ENCODE results near the gene DMWD. TPM values are rescaled to one million over a fixed set of nuclear protein-coding genes. Genes with fewer than 3 reads are reported as not detected.

DMWD gene
- total and polyA plus RNA-seq, 2 of the 13 experiments (the other 11 are each of a cell fraction or from before 2014, with no cell fraction given) = 10.3 to 14.9 TPM

- no peak for TF ChIP-seq SMAD1 (CRISPR knock-in tag; IDR thresholded peaks at IDR 0.05; ENCODE audit: borderline replicate concordance, low read depth)
- no peak for TF ChIP-seq BRF2 (CRISPR knock-in tag; IDR thresholded peaks at IDR 0.05)
- TF ChIP-seq ZBTB3 (CRISPR knock-in tag; IDR thresholded peaks at IDR 0.05; ENCODE audit: borderline replicate concordance, low read depth) = no peak
- no peak for TF ChIP-seq ZNF660 (CRISPR knock-in tag; IDR thresholded peaks at IDR 0.05; ENCODE audit: borderline replicate concordance, low read depth)
- no peak for TF ChIP-seq ZNF276 (CRISPR knock-in tag; IDR thresholded peaks at IDR 0.05; ENCODE audit: low read depth)
- no peak for TF ChIP-seq ZNF281 (CRISPR knock-in tag; IDR thresholded peaks at IDR 0.05; ENCODE audit: borderline replicate concordance)
- no peak for TF ChIP-seq ZBTB10 (CRISPR knock-in tag; IDR thresholded peaks at IDR 0.05; ENCODE audit: borderline replicate concordance)
- no peak for TF ChIP-seq ZHX1 (CRISPR knock-in tag; IDR thresholded peaks at IDR 0.05; ENCODE audit: low read depth)
- no peak for TF ChIP-seq PCBP2 (optimal IDR thresholded peaks at IDR 0.05; ENCODE audit: low read depth, low read length, poor library complexity, severe bottlenecking)
- peak; percentile 32; the same call in 1 of the 2 replicates for TF ChIP-seq ZNF784 (CRISPR knock-in tag; IDR thresholded peaks at IDR 0.05; ENCODE audit: borderline replicate concordance)
- TF ChIP-seq POLR2AphosphoS2 (IDR thresholded peaks at IDR 0.05; ENCODE audit: low read depth, low read length) = no peak
- TF ChIP-seq ZZZ3 (CRISPR knock-in tag; IDR thresholded peaks at IDR 0.05; ENCODE audit: borderline replicate concordance) = no peak
- TF ChIP-seq CBFB (CRISPR knock-in tag; IDR thresholded peaks at IDR 0.05) = no peak
- no peak for TF ChIP-seq NCOA1 (CRISPR knock-in tag; IDR thresholded peaks at IDR 0.05)
- no peak for TF ChIP-seq ZNF672 (CRISPR knock-in tag; IDR thresholded peaks at IDR 0.05)
Observed at GRCh38 chr19:45767881-45768654, 24.6 kb downstream of the DMWD start (continued).
